GM15510 (cell line): ENCODE results near the gene PHIP.

Experiments used
- POLR2A ChIP-seq: IDR thresholded peaks from 3 replicates; pipeline ENCODE4 v1.6.1; 2011; ENCODE audit warnings: borderline replicate concordance; ENCODE audit not compliant: insufficient read length; ENCODE audit errors: extremely low read depth

The PHIP gene

GRCh38 chr6:79042088-79042798 lies 35.8 kb downstream of the PHIP start:
- no peak for TF ChIP-seq POLR2A

- TF ChIP-seq POLR2A, result no peak
Measured at GRCh38 chr6:79040083-79040482, 38.0 kb downstream of the PHIP start.

GRCh38 chr6:79038061-79038460 lies 40.0 kb downstream of the PHIP start:
- no peak for TF ChIP-seq POLR2A

GRCh38 chr6:79034865-79035264 lies 43.2 kb downstream of the PHIP start:
- TF ChIP-seq POLR2A, result no peak

GRCh38 chr6:79033279-79033678 lies 44.8 kb downstream of the PHIP start:
- no peak for TF ChIP-seq POLR2A

- no peak for TF ChIP-seq POLR2A
Measured at GRCh38 chr6:79031821-79032590, 46.0 kb downstream of the PHIP start.

- no peak for TF ChIP-seq POLR2A
Measured at GRCh38 chr6:79030511-79030910, 47.5 kb downstream of the PHIP start.

GRCh38 chr6:79030023-79030422 lies 48.0 kb downstream of the PHIP start:
- TF ChIP-seq POLR2A, result no peak

- TF ChIP-seq POLR2A, result no peak
Measured at GRCh38 chr6:79028641-79029314, 49.3 kb downstream of the PHIP start.

GRCh38 chr6:79011940-79012339 lies 66.1 kb downstream of the PHIP start:
- TF ChIP-seq POLR2A, result no peak

- no peak for TF ChIP-seq POLR2A
Measured at GRCh38 chr6:79010422-79010821, 67.6 kb downstream of the PHIP start.

GRCh38 chr6:79009819-79010218 lies 68.2 kb downstream of the PHIP start:
- TF ChIP-seq POLR2A, result no peak

GRCh38 chr6:79005497-79005896 lies 72.6 kb downstream of the PHIP start:
- no peak for TF ChIP-seq POLR2A

GRCh38 chr6:79005024-79005423 lies 73.0 kb downstream of the PHIP start:
- no peak for TF ChIP-seq POLR2A

- no peak for TF ChIP-seq POLR2A
Measured at GRCh38 chr6:79004239-79004638, 73.8 kb downstream of the PHIP start.
